ENCODE results near the gene GIPC1. TPM values are rescaled to one million over a fixed set of nuclear protein-coding genes. Genes with fewer than 3 reads are reported as not detected.

GIPC1 gene
- total and polyA plus RNA-seq, 9 of the 15 experiments (the other 6 are each of a cell fraction or from before 2014, with no cell fraction given): 0.49 to 54.7 (median 24.8) TPM

- TF ChIP-seq CBFB (CRISPR knock-in tag; IDR thresholded peaks at IDR 0.05) (no peak), TOE1 (IDR thresholded peaks at IDR 0.05; ENCODE audit: borderline replicate concordance) (peak; percentile 85), TOE1 (CRISPR knock-in tag; IDR thresholded peaks at IDR 0.05; ENCODE audit: borderline replicate concordance, low read depth) (no peak), NR2C1 (IDR thresholded peaks at IDR 0.05) (no peak), NR2C1 (tag; IDR thresholded peaks at IDR 0.05) (no peak), NRF1 (conservative IDR thresholded peaks at IDR 0.05 in 1 of 2, IDR thresholded peaks at IDR 0.05 in 1 of 2) (no peak), CBX5 (IDR thresholded peaks at IDR 0.05; ENCODE audit: borderline replicate concordance, low read depth) (no peak), MITF (IDR thresholded peaks at IDR 0.05) (0 out of 2 replicates have a peak, but pooled peaks have one; percentile 19), RBM25 (IDR thresholded peaks at IDR 0.05; ENCODE audit: low read depth, low read length, severe bottlenecking) (peak; percentile 81), ZNF76 (CRISPR knock-in tag; IDR thresholded peaks at IDR 0.05; ENCODE audit: borderline replicate concordance) (no peak), E2F3 (CRISPR knock-in tag; IDR thresholded peaks at IDR 0.05) (peak; percentile 34; the same call in 1 of the 2 replicates), HDAC2 (IDR thresholded peaks at IDR 0.05) (peak; percentile 50; the same call in 1 of the 2 replicates), POLR2A (conservative IDR thresholded peaks at IDR 0.05) (0 out of 2 replicates have a peak, but pooled peaks have one; percentile 40), NONO (IDR thresholded peaks at IDR 0.05; ENCODE audit: low read depth in 2 of 2, low read length in 1 of 2) (peak in 1 of 2 experiments; percentile 81; a peak in 2 of 4 replicates), SMARCE1 (IDR thresholded peaks at IDR 0.05) (no peak), CXXC5 (CRISPR knock-in tag; IDR thresholded peaks at IDR 0.05) (peak; percentile 50; the same call in 1 of the 2 replicates), ARNT (IDR thresholded peaks at IDR 0.05) (no peak), FOXM1 (IDR thresholded peaks at IDR 0.05; ENCODE audit: low read depth) (no peak), FOXM1 (CRISPR knock-in tag; IDR thresholded peaks at IDR 0.05; ENCODE audit: low read depth) (no peak), RBBP5 (IDR thresholded peaks at IDR 0.05; ENCODE audit: borderline replicate concordance, insufficient read depth, low read length, poor library complexity, severe bottlenecking) (peak; percentile 22)
- TF ChIP-seq, protein P1, sequence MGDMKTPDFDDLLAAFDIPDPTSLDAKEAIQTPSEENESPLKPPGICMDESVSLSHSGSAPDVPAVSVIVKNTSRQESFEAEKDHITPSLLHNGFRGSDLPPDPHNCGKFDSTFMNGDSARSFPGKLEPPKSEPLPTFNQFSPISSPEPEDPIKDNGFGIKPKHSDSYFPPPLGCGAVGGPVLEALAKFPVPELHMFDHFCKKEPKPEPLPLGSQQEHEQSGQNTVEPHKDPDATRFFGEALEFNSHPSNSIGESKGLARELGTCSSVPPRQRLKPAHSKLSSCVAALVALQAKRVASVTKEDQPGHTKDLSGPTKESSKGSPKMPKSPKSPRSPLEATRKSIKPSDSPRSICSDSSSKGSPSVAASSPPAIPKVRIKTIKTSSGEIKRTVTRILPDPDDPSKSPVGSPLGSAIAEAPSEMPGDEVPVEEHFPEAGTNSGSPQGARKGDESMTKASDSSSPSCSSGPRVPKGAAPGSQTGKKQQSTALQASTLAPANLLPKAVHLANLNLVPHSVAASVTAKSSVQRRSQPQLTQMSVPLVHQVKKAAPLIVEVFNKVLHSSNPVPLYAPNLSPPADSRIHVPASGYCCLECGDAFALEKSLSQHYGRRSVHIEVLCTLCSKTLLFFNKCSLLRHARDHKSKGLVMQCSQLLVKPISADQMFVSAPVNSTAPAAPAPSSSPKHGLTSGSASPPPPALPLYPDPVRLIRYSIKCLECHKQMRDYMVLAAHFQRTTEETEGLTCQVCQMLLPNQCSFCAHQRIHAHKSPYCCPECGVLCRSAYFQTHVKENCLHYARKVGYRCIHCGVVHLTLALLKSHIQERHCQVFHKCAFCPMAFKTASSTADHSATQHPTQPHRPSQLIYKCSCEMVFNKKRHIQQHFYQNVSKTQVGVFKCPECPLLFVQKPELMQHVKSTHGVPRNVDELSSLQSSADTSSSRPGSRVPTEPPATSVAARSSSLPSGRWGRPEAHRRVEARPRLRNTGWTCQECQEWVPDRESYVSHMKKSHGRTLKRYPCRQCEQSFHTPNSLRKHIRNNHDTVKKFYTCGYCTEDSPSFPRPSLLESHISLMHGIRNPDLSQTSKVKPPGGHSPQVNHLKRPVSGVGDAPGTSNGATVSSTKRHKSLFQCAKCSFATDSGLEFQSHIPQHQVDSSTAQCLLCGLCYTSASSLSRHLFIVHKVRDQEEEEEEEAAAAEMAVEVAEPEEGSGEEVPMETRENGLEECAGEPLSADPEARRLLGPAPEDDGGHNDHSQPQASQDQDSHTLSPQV (IDR thresholded peaks at IDR 0.05): no peak
- TF ChIP-seq, protein P2, sequence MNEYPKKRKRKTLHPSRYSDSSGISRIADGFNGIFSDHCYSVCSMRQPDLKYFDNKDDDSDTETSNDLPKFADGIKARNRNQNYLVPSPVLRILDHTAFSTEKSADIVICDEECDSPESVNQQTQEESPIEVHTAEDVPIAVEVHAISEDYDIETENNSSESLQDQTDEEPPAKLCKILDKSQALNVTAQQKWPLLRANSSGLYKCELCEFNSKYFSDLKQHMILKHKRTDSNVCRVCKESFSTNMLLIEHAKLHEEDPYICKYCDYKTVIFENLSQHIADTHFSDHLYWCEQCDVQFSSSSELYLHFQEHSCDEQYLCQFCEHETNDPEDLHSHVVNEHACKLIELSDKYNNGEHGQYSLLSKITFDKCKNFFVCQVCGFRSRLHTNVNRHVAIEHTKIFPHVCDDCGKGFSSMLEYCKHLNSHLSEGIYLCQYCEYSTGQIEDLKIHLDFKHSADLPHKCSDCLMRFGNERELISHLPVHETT (CRISPR knock-in tag; conservative IDR thresholded peaks at IDR 0.05 in 1 of 2, IDR thresholded peaks at IDR 0.05 in 1 of 2): peak in 1 of 2 experiments; percentile 62; a peak in 1 of 4 replicates
These were observed 63.0 kb downstream of the GIPC1 start, which contains the start of gene PKN1 (continued) for GRCh38 chr19:14432791-14433553.

All from K562 (cell line).